Skeletal muscle satellite cell (primary cell): ENCODE measurements around the gene RNF214. TPM values are rescaled to one million over a fixed set of nuclear protein-coding genes. Genes with fewer than 3 reads are reported as not detected.
"Not testable (repeated sequence)": the region's sequence is repeated elsewhere in the genome, so short reads cannot be mapped to it uniquely, and the experiment has no call there.

Experiments
- H3K27me3 ChIP-seq: 2 replicates; pipeline ENCODE4 v1.7.0; 2013; ENCODE audit warnings: low read length; ENCODE audit not compliant: control insufficient read depth, insufficient read depth
- H3K36me3 ChIP-seq: 2 replicates; pipeline ENCODE4 v1.7.0; 2013; ENCODE audit warnings: mild to moderate bottlenecking, control low read depth, low read length; ENCODE audit not compliant: insufficient read depth
- H3K4me1 ChIP-seq: 2 replicates; pipeline ENCODE4 v1.7.0; 2013; ENCODE audit warnings: low read length; ENCODE audit not compliant: control insufficient read depth, insufficient read depth
- H3K4me2 ChIP-seq: 2 replicates; pipeline ENCODE4 v1.7.0; 2013; ENCODE audit warnings: mild to moderate bottlenecking, low read length
- H3K4me3 ChIP-seq: 2 replicates; pipeline ENCODE4 v1.7.0; 2013; ENCODE audit warnings: low read length
- H3K9ac ChIP-seq: 2 replicates; pipeline ENCODE4 v1.7.0; 2013; ENCODE audit warnings: mild to moderate bottlenecking, low read depth, low read length, moderate library complexity
- H3K9me3 ChIP-seq: replicated peaks from 2 replicates; pipeline ENCODE4 v1.7.0; 2013; ENCODE audit warnings: mild to moderate bottlenecking, control low read depth, low read length
- total RNA-seq: library from RNA; depleted of rRNA; stranded (reverse); fragments of >200 nt; gene quantifications from 2 replicates; pipeline ENCODE4 v1.2.3, GENCODE V29; 2012; rRNA removed

Gene RNF214
- 6.6 and 7.4 TPM in 2 replicates for total RNA-seq

- Histone ChIP-seq H3K9ac (peak within 1 kb of the TSS; percentile 99), H3K36me3 (peaks cover 31% of the 10 kb centered on the region), H3K4me3 (peak within 1 kb of the TSS; percentile 100), H3K4me1 (peaks cover 28% of the 10 kb centered on the region), H3K4me2 (peak within 1 kb of the TSS; percentile 99), H3K27me3 (no peaks in the 10 kb centered on the region), H3K9me3 (no peaks in the 10 kb centered on the region)
Observed at GRCh38 chr11:117232092-117232878, at the start of gene RNF214. Gene RNF214, plus strand, starts transcription at chr11:117232671. Its CDS starts 1,602 bp downstream, at chr11:117234273.

- H3K4me1 ChIP-seq, result peaks cover 21% of the 10 kb centered on the region
- not testable (repeated sequence) for H3K4me2 ChIP-seq, H3K4me3 ChIP-seq, H3K27me3 ChIP-seq, H3K9ac ChIP-seq, H3K9me3 ChIP-seq
- H3K36me3 ChIP-seq, result peaks cover 33% of the 10 kb centered on the region
Observed at GRCh38 chr11:117183178-117183577, 49.3 kb upstream of the RNF214 start.

- H3K27me3 ChIP-seq, result no peaks in the 10 kb centered on the region
- H3K9me3 ChIP-seq, result no peaks in the 10 kb centered on the region
- no peak overlapping the region for H3K4me2 ChIP-seq
- peaks cover 40% of the 10 kb centered on the region for H3K36me3 ChIP-seq
- no peak overlapping the region for H3K9ac ChIP-seq
- H3K4me3 ChIP-seq, result no peak overlapping the region
- peaks cover 18% of the 10 kb centered on the region for H3K4me1 ChIP-seq
Observed at GRCh38 chr11:117183724-117184349, 48.6 kb upstream of the RNF214 start.

- no peaks in the 10 kb centered on the region for H3K27me3 ChIP-seq
- no peak overlapping the region for H3K4me2 ChIP-seq
- no peak overlapping the region for H3K4me3 ChIP-seq
- H3K9ac ChIP-seq, result no peak overlapping the region
- peaks cover 58% of the 10 kb centered on the region for H3K36me3 ChIP-seq
- H3K4me1 ChIP-seq, result peaks cover 3% of the 10 kb centered on the region
- no peaks in the 10 kb centered on the region for H3K9me3 ChIP-seq
Observed at GRCh38 chr11:117185736-117186430, 46.6 kb upstream of the RNF214 start.

GRCh38 chr11:117186431-117186761, 46.1 kb upstream of the RNF214 start:
- H3K4me2 ChIP-seq, result no peak overlapping the region
- H3K9me3 ChIP-seq, result no peaks in the 10 kb centered on the region
- no peak overlapping the region for H3K4me3 ChIP-seq
- H3K27me3 ChIP-seq, result no peaks in the 10 kb centered on the region
- no peaks in the 10 kb centered on the region for H3K4me1 ChIP-seq
- no peak overlapping the region for H3K9ac ChIP-seq
- H3K36me3 ChIP-seq, result peaks cover 59% of the 10 kb centered on the region

GRCh38 chr11:117187007-117187406, 45.5 kb upstream of the RNF214 start:
- peaks cover 60% of the 10 kb centered on the region for H3K36me3 ChIP-seq

GRCh38 chr11:117187428-117187798, 45.1 kb upstream of the RNF214 start:
- H3K4me1 ChIP-seq, result no peaks in the 10 kb centered on the region
- no peaks in the 10 kb centered on the region for H3K9me3 ChIP-seq
- peaks cover 59% of the 10 kb centered on the region for H3K36me3 ChIP-seq
- no peaks in the 10 kb centered on the region for H3K27me3 ChIP-seq
- H3K9ac ChIP-seq, result no peak overlapping the region
- H3K4me2 ChIP-seq, result no peak overlapping the region
- no peak overlapping the region for H3K4me3 ChIP-seq

More at GRCh38 chr11:117187007-117187406, 45.5 kb upstream of the RNF214 start:
- no peak overlapping the region for H3K9ac ChIP-seq
- H3K4me2 ChIP-seq, result no peak overlapping the region
- H3K27me3 ChIP-seq, result no peaks in the 10 kb centered on the region
- H3K4me3 ChIP-seq, result no peak overlapping the region
- H3K4me1 ChIP-seq, result no peaks in the 10 kb centered on the region
- H3K9me3 ChIP-seq, result no peaks in the 10 kb centered on the region

- H3K9me3 ChIP-seq, result no peaks in the 10 kb centered on the region
- no peak overlapping the region for H3K4me2 ChIP-seq
- H3K27me3 ChIP-seq, result no peaks in the 10 kb centered on the region
- H3K4me1 ChIP-seq, result no peaks in the 10 kb centered on the region
- H3K4me3 ChIP-seq, result no peak overlapping the region
- H3K36me3 ChIP-seq, result peaks cover 60% of the 10 kb centered on the region
- no peak overlapping the region for H3K9ac ChIP-seq
Observed at GRCh38 chr11:117187799-117188481, 44.5 kb upstream of the RNF214 start.

- H3K36me3 ChIP-seq, result peaks cover 66% of the 10 kb centered on the region
Observed at GRCh38 chr11:117188620-117189081, 43.8 kb upstream of the RNF214 start.

GRCh38 chr11:117189191-117189940, 43.1 kb upstream of the RNF214 start:
- no peaks in the 10 kb centered on the region for H3K4me1 ChIP-seq
- H3K27me3 ChIP-seq, result no peaks in the 10 kb centered on the region
- H3K9me3 ChIP-seq, result no peaks in the 10 kb centered on the region
- no peak overlapping the region for H3K4me3 ChIP-seq
- peaks cover 66% of the 10 kb centered on the region for H3K36me3 ChIP-seq
- no peak overlapping the region for H3K4me2 ChIP-seq
- H3K9ac ChIP-seq, result no peak overlapping the region

More at GRCh38 chr11:117188620-117189081, 43.8 kb upstream of the RNF214 start:
- Histone ChIP-seq H3K4me3 (no peak overlapping the region), H3K9me3 (no peaks in the 10 kb centered on the region), H3K27me3 (no peaks in the 10 kb centered on the region), H3K4me1 (no peaks in the 10 kb centered on the region), H3K4me2 (no peak overlapping the region), H3K9ac (no peak overlapping the region)
